ENCODE measurements around the gene ATG16L1.

The ATG16L1 gene

DNA sequence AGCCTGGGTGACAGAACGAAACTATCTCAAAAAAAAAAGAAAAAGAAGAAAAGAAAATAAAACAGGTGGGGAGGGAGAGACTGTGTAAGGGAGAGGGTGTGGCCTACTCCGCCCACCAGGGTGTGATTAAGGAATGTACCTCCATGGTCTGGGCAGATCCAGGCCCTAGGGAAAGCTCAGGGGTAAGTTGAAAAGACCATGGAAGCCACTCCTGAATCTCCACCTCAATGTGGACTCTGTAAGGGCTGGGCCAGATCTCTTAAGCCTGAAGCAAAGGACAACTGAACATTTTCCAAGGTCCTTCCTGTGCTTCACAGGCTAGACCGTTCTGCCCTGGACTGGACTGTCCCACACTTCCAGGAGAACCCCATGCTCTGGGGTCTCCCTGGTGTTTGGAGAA is 9.7 kb upstream of the ATG16L1 start:
- peaks cover 7% of the 10 kb centered on the region for H3K27me3 Mint-ChIP-seq (ENCODE audit: low read depth)
- H3K27ac Mint-ChIP-seq: no peak overlapping the region
- no peak overlapping the region for H3K4me3 Mint-ChIP-seq
- H3K9me3 Mint-ChIP-seq: no peaks in the 10 kb centered on the region
- no peaks in the 10 kb centered on the region for H3K36me3 Mint-ChIP-seq (ENCODE audit: low read depth)
- H3K4me1 Mint-ChIP-seq: no peaks in the 10 kb centered on the region
- TF ChIP-seq, protein P1, sequence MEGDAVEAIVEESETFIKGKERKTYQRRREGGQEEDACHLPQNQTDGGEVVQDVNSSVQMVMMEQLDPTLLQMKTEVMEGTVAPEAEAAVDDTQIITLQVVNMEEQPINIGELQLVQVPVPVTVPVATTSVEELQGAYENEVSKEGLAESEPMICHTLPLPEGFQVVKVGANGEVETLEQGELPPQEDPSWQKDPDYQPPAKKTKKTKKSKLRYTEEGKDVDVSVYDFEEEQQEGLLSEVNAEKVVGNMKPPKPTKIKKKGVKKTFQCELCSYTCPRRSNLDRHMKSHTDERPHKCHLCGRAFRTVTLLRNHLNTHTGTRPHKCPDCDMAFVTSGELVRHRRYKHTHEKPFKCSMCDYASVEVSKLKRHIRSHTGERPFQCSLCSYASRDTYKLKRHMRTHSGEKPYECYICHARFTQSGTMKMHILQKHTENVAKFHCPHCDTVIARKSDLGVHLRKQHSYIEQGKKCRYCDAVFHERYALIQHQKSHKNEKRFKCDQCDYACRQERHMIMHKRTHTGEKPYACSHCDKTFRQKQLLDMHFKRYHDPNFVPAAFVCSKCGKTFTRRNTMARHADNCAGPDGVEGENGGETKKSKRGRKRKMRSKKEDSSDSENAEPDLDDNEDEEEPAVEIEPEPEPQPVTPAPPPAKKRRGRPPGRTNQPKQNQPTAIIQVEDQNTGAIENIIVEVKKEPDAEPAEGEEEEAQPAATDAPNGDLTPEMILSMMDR (IDR thresholded peaks at IDR 0.05; ENCODE audit: unreplicated experiment in 3 of 3): no peak

DNA sequence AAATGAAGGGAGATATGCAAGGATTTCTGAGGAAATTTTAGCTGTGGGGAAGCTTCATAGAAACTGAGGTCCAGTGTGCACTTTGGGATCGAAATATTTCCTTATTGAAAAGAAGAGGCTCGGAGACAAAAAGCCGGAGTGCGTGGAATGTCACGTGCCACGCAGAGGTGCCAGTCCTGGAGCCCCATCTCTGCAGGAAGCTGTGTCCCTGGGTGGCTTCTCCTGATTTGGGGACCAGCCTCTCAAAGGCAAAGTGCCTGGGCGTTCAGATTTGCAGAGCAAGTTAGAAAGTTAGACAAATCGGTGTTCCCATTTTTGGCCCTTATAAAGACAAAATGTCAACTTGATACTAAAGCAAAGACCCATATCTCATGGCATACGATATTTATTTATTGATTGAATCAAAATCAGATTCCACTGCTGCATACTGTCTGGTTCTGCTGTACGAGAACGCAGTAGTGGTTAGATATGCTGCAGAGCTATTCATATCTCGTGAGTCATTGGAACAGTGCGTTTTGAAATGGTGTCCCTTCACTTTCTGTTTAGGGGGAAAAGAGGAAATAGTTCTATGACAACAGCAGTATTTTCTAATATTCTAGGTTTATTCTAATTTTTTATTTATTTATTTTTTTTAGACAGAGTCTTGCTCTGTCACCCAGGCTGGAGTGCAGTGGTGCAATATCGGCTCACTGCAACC is 9.1 kb upstream of the ATG16L1 start:
- Mint-ChIP-seq H3K36me3 (ENCODE audit: low read depth) (no peaks in the 10 kb centered on the region), H3K4me3 (no peak overlapping the region), H3K4me1 (no peaks in the 10 kb centered on the region), H3K27me3 (ENCODE audit: low read depth) (peaks cover 5% of the 10 kb centered on the region), H3K27ac (no peak overlapping the region), H3K9me3 (no peaks in the 10 kb centered on the region)
- TF ChIP-seq, protein P1 (IDR thresholded peaks at IDR 0.05; ENCODE audit: unreplicated experiment in 3 of 3): no peak

DNA sequence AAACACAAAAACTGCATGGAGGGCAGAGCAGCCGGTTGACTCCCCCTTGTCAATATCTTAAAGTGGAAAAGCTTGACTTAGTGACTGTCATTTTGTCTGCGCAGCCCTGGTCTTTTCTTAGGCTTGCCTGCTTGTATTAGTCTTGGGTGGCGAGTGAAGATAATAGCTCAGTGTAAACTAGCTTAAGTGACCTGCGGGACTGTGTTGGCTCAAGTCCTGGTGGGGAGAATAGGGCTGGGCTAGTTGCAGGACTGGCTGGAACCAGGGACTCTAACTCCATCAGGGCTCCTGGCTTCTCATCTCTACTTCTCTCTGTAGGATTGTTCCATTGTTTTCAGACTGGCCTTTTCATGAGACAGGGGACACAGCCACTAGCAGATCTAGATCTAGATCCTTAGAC is 8.1 kb upstream of the ATG16L1 start:
- Mint-ChIP-seq H3K27me3 (ENCODE audit: low read depth) (peaks cover 5% of the 10 kb centered on the region), H3K9me3 (no peaks in the 10 kb centered on the region), H3K4me3 (no peak overlapping the region), H3K27ac (no peak overlapping the region), H3K36me3 (ENCODE audit: low read depth) (no peaks in the 10 kb centered on the region), H3K4me1 (no peaks in the 10 kb centered on the region)
- TF ChIP-seq, protein P1 (IDR thresholded peaks at IDR 0.05; ENCODE audit: unreplicated experiment in 3 of 3): no peak

DNA sequence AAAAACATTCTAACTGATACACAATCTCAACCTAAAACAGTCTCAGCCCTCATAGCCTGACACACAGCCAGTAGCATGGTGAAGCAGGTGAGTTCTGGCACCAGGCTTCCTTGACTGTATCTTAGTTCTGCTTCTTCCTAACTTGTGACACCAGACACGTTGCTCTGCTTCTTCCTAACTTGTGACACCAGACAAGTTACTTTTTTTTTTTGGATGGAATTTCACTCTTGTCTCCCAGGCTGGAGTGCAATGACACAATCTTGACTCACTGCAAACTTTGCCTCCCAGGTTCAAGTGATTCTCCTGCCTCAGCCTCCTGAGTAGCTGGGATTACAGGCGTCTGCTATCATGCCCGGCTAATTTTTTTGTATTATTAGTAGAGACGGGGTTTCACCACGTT is 6.7 kb upstream of the ATG16L1 start:
- no peaks in the 10 kb centered on the region for H3K9me3 Mint-ChIP-seq
- no peaks in the 10 kb centered on the region for H3K36me3 Mint-ChIP-seq (ENCODE audit: low read depth)
- no peak overlapping the region for H3K27ac Mint-ChIP-seq
- H3K4me3 Mint-ChIP-seq: no peak overlapping the region
- no peaks in the 10 kb centered on the region for H3K4me1 Mint-ChIP-seq
- TF ChIP-seq, protein P1 (IDR thresholded peaks at IDR 0.05; ENCODE audit: unreplicated experiment in 3 of 3): no peak
- peaks cover under 1% of the 10 kb centered on the region for H3K27me3 Mint-ChIP-seq (ENCODE audit: low read depth)

DNA sequence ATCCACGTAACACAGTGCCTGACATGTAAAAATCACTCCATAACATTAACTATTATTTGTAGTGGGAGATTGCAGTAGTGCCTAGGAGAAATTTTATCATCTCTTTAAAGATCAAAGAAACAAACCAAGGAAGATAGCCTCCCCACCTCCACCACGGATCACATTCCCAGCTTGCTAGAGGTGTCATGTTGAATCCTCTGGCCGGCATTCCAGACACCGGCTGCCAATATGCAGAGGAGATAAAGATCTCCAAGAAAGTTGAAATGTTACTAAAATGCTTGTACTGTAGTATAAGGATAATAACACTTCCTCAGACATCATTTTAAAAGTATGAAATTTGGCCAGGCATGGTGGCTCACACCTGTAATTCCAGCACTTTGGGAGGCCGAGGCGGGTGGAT is 6.1 kb upstream of the ATG16L1 start:
- Mint-ChIP-seq H3K9me3 (no peaks in the 10 kb centered on the region), H3K36me3 (ENCODE audit: low read depth) (no peaks in the 10 kb centered on the region), H3K27ac (no peak overlapping the region), H3K4me1 (no peaks in the 10 kb centered on the region), H3K4me3 (no peak overlapping the region), H3K27me3 (ENCODE audit: low read depth) (no peaks in the 10 kb centered on the region)
- TF ChIP-seq, protein P1 (IDR thresholded peaks at IDR 0.05; ENCODE audit: unreplicated experiment in 3 of 3): no peak

DNA sequence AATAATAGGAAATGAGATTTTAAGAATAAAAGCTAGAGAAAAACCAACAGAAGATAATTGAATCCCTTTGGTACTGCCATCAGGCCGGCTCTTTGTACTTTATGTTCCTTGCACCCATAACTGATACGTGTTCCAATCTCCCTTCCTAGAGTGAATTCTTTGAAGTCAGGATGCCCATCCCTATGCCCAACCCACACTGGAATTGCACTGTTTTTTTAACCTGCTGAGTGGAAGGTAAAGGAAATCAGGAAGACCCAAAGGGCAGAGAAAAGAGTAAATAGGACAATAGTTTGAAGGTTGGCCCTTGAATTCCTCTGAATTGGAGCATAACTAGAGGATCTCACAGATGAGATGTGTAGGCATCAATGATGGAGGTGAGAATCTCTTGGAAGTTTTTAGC is 4.4 kb upstream of the ATG16L1 start:
- TF ChIP-seq, protein P1 (IDR thresholded peaks at IDR 0.05; ENCODE audit: unreplicated experiment in 3 of 3): no peak
- H3K4me1 Mint-ChIP-seq: no peaks in the 10 kb centered on the region
- no peak overlapping the region for H3K4me3 Mint-ChIP-seq
- no peak overlapping the region for H3K27ac Mint-ChIP-seq
- no peaks in the 10 kb centered on the region for H3K36me3 Mint-ChIP-seq (ENCODE audit: low read depth)
- H3K27me3 Mint-ChIP-seq (ENCODE audit: low read depth): no peaks in the 10 kb centered on the region
- H3K9me3 Mint-ChIP-seq: no peaks in the 10 kb centered on the region

Measured in nephron (organoid).